ENCODE measurements around the gene MTCL1. TPM values are rescaled to one million over a fixed set of nuclear protein-coding genes. Genes with fewer than 3 reads are reported as not detected.

Gene MTCL1
- total RNA-seq, 1 donor from 2014 or later: 10.0 TPM

DNA sequence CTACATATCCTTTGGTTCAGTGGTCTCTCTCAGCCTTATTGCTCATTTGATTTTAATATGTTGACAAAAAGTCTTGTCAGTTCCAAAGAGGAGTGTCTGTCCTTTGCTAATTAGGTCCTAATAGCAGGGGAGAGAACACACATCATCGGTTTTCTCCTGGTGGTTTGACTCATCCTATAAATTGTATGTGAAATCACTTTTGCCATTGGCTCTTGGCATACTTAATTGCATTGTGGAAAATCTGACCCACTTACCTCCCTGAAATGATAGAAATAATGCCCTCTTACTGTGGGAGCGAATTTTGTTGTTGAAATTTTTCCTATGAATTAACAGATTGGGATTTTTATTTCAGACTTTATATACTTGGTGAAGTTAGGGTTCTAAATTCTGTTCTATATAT, 58.3 kb downstream of the MTCL1 start:
- TF ChIP-seq, protein P1, sequence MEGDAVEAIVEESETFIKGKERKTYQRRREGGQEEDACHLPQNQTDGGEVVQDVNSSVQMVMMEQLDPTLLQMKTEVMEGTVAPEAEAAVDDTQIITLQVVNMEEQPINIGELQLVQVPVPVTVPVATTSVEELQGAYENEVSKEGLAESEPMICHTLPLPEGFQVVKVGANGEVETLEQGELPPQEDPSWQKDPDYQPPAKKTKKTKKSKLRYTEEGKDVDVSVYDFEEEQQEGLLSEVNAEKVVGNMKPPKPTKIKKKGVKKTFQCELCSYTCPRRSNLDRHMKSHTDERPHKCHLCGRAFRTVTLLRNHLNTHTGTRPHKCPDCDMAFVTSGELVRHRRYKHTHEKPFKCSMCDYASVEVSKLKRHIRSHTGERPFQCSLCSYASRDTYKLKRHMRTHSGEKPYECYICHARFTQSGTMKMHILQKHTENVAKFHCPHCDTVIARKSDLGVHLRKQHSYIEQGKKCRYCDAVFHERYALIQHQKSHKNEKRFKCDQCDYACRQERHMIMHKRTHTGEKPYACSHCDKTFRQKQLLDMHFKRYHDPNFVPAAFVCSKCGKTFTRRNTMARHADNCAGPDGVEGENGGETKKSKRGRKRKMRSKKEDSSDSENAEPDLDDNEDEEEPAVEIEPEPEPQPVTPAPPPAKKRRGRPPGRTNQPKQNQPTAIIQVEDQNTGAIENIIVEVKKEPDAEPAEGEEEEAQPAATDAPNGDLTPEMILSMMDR (IDR thresholded peaks at IDR 0.05; ENCODE audit: insufficient read depth, low read length, severe bottlenecking): no peak
- FAIRE-seq (no peak), DNase-seq (ENCODE audit: low read depth) (no peak)
- H3K4me3 ChIP-seq (ENCODE audit: low read depth, low read length): no peak overlapping the region
- no peaks in the 10 kb centered on the region for H3K27me3 ChIP-seq (ENCODE audit: control insufficient read depth, insufficient read depth, low read length)
- peaks cover 7% of the 10 kb centered on the region for H3K36me3 ChIP-seq (ENCODE audit: control insufficient read depth, insufficient read depth, low read length)

DNA sequence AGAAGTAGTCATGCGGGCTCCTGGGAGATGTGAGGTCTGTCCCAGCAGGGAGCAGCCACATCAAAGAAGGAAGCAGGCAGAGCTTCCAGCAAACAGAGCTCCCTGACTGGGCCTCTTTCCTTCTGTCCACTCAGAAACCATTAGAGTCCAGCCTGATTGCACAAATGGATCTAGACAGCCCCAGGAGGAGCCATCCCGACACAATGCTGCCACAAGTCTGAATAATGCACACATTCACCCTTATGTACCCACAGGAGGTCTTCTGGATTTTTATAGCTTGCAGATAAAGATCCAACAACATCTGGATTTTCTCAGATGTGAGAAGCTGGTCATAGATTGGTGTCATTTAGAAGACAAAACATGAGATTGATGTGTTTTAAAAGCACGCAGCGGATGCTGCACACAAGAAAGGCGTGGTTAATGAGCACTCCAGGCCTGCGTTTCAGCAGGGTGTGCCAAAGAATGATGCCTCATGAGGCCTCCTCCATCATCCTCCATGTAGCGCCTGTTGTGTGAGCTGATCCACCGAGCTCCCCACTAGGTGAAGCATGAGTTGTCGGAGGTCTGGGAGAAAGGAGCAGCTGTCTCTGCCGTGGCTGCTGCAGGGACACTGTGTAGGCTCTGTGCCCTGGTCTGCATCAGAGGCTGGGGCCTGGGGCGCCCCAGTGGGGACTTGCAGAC, 60.6 kb downstream of the MTCL1 start:
- FAIRE-seq (no peak), DNase-seq (ENCODE audit: low read depth) (no peak)
- TF ChIP-seq, protein P1 (IDR thresholded peaks at IDR 0.05; ENCODE audit: insufficient read depth, low read length, severe bottlenecking): no peak
- Histone ChIP-seq H3K27me3 (ENCODE audit: control insufficient read depth, insufficient read depth, low read length) (no peaks in the 10 kb centered on the region), H3K36me3 (ENCODE audit: control insufficient read depth, insufficient read depth, low read length) (peaks cover 7% of the 10 kb centered on the region), H3K4me3 (ENCODE audit: low read depth, low read length) (no peak overlapping the region)

DNA sequence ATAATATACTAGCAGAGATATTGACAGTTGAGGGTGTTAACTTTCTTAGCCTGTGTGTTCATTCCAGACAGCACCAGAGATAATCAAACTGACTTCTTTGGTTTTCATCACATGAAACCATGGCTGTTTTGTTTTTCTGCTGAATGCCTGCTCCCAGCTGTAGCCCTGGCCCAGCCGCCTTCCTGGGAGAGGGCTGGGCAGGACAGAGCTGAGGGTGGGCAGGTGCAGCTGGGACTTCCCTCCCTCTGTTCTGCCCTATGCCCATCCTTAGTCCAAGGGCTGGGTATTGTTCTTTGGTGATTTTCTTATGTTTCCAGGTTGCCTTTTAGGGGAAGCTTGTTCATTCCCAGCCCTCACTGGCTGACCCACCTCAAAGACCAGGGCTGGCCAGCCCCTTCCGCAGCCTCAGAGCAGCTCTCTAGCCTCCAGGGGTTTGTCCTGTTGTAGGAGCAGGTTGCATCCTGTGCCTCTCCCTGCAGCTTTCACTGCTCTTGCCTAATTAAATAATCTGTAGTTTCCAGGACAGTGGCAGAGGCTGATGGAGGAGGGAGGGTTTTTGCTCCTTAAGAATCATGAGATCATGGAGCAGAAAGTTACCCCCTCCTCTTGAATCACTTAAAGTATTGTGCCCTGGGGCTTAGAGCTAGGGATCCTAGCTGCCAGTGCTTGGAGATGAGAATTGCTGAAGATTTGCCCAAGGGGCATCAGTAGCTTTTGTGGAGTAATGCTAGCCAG, 61.4 kb downstream of the MTCL1 start:
- no peak for DNase-seq (ENCODE audit: low read depth)
- Histone ChIP-seq H3K4me3 (ENCODE audit: low read depth, low read length) (no peak overlapping the region), H3K27me3 (ENCODE audit: control insufficient read depth, insufficient read depth, low read length) (no peaks in the 10 kb centered on the region), H3K36me3 (ENCODE audit: control insufficient read depth, insufficient read depth, low read length) (peaks cover 7% of the 10 kb centered on the region)
- TF ChIP-seq, protein P1 (IDR thresholded peaks at IDR 0.05; ENCODE audit: insufficient read depth, low read length, severe bottlenecking): no peak
- FAIRE-seq: no peak

DNA sequence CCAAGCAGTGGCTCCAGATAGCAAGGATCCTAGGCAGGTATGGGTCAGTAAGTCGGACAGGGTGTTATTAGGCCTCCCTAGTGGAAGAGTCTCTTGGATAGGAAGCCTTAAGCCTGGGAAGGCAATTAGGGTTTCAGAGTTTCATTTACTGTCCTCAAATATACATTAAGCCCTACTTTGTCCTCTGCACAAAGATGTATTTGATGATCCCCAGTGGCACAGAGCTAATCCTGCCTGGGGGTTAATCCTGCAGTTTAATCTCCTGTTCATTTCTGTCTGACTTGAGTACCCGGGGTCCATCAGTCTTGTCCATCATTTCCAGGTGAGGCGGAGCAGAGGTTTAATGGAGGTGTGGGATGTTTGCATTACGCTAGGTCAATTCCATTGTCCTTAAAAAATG, 62.0 kb downstream of the MTCL1 start:
- no peak for DNase-seq (ENCODE audit: low read depth)
- H3K4me3 ChIP-seq (ENCODE audit: low read depth, low read length): no peak overlapping the region
- TF ChIP-seq, protein P1 (IDR thresholded peaks at IDR 0.05; ENCODE audit: insufficient read depth, low read length, severe bottlenecking): no peak
- no peak for FAIRE-seq
- H3K36me3 ChIP-seq (ENCODE audit: control insufficient read depth, insufficient read depth, low read length): peaks cover 4% of the 10 kb centered on the region
- no peaks in the 10 kb centered on the region for H3K27me3 ChIP-seq (ENCODE audit: control insufficient read depth, insufficient read depth, low read length)

DNA sequence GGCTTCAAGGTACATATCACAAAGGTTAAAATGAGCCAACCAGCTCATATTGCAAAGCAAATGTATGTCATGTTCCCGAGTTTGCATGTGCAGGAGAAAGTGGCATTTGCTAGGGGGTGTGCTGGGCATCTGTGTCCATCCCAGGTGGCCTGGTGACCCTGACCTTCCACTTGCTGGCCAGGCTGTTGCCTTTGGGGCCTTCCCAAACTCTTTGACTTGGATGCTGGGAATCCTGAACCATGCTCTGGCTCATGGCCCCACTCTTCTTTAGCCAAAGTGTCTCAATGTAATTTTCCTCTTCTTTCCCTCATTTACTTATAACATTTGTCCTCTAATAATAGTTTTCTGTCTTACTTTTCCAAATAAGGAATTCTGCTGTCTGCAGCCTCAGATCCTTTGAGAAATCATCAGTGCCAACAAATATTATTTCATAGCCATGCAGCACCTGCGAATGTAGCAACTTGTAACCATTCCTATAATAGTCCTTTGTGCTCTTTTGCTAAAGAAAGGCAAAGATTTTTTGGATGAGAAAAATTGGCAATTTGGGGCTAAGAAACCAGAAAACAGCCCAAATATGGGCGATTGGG, 64.2 kb downstream of the MTCL1 start:
- DNase-seq (ENCODE audit: low read depth): no peak
- FAIRE-seq: no peak
- TF ChIP-seq, protein P1 (IDR thresholded peaks at IDR 0.05; ENCODE audit: insufficient read depth, low read length, severe bottlenecking): no peak
- Histone ChIP-seq H3K27me3 (ENCODE audit: control insufficient read depth, insufficient read depth, low read length) (no peaks in the 10 kb centered on the region), H3K4me3 (ENCODE audit: low read depth, low read length) (no peak overlapping the region), H3K36me3 (ENCODE audit: control insufficient read depth, insufficient read depth, low read length) (no peaks in the 10 kb centered on the region)

Data from bronchial epithelial cell (primary cell).